ENCODE results near the gene MBP.

MBP gene

GRCh38 chr18:76953583-76954233 lies 178.9 kb downstream of the MBP start:
- no peaks in the 10 kb centered on the region for H3K9me3 ChIP-seq (ENCODE audit: low read length)
- no peaks in the 10 kb centered on the region for H3K79me2 ChIP-seq (ENCODE audit: insufficient read depth, low read length)
- no peak overlapping the region for H3K4me2 ChIP-seq (ENCODE audit: low read length)
- no peak overlapping the region for H3K9ac ChIP-seq (ENCODE audit: low read length)
- peaks cover 52% of the 10 kb centered on the region; the same call in 1 of the 2 replicates for H3K36me3 ChIP-seq (ENCODE audit: insufficient read depth, low read length)
- H2AFZ ChIP-seq (ENCODE audit: low read length), result no peak overlapping the region
- no peaks in the 10 kb centered on the region for H3K27me3 ChIP-seq (ENCODE audit: insufficient read depth, low read length)
- H3F3A ChIP-seq (ENCODE audit: insufficient read depth, low read length), result no peaks in the 10 kb centered on the region
- H4K20me1 ChIP-seq (ENCODE audit: insufficient read depth, low read length), result no peaks in the 10 kb centered on the region
- H3K4me3 ChIP-seq (ENCODE audit: low read depth, low read length, poor library complexity, severe bottlenecking), result no peak overlapping the region
- peaks cover 7% of the 10 kb centered on the region for H3K4me1 ChIP-seq (ENCODE audit: insufficient read depth, low read length, severe bottlenecking)
- no peaks in the 10 kb centered on the region for H3K9me2 ChIP-seq (ENCODE audit: low read depth, low read length)
- no peak overlapping the region for H3K27ac ChIP-seq (ENCODE audit: low read depth, low read length, poor library complexity, severe bottlenecking)
- no peak for TF ChIP-seq CTCF (IDR thresholded peaks at IDR 0.05; ENCODE audit: low read length)
- no peak for TF ChIP-seq EZH2 (IDR thresholded peaks at IDR 0.05; ENCODE audit: borderline replicate concordance, low read length)

DNA sequence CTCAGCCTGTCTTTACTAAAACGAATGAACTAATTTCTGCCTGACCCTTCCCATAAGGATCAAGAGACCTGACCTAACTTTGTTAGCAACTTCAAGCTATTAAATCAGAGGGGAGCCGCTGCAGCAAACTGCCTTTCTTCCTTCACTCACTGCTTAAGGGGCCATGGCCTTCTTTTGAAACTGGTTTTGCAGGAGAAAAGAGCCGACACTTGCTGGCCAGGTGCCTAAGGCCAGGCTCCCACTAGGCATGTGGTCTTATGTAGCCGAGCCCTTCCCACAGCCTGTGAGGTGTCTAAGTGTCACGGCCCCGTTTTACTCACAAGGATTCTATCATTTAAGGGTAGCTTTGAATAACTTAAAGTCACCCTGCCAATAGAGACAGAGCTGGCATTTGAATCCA lies 179.4 kb downstream of the MBP start:
- no peak overlapping the region for H3K4me2 ChIP-seq (ENCODE audit: low read length)
- H4K20me1 ChIP-seq (ENCODE audit: insufficient read depth, low read length), result no peaks in the 10 kb centered on the region
- TF ChIP-seq EZH2 (IDR thresholded peaks at IDR 0.05; ENCODE audit: borderline replicate concordance, low read length) (no peak), CTCF (IDR thresholded peaks at IDR 0.05; ENCODE audit: low read length) (no peak)
- H3K36me3 ChIP-seq (ENCODE audit: insufficient read depth, low read length), result peaks cover 55% of the 10 kb centered on the region; the same call in 1 of the 2 replicates
- no peaks in the 10 kb centered on the region for H3K9me2 ChIP-seq (ENCODE audit: low read depth, low read length)
- peaks cover 7% of the 10 kb centered on the region for H3K4me1 ChIP-seq (ENCODE audit: insufficient read depth, low read length, severe bottlenecking)
- no peak overlapping the region for H2AFZ ChIP-seq (ENCODE audit: low read length)
- H3K4me3 ChIP-seq (ENCODE audit: low read depth, low read length, poor library complexity, severe bottlenecking), result no peak overlapping the region
- no peaks in the 10 kb centered on the region for H3F3A ChIP-seq (ENCODE audit: insufficient read depth, low read length)
- H3K9me3 ChIP-seq (ENCODE audit: low read length), result no peaks in the 10 kb centered on the region
- no peaks in the 10 kb centered on the region for H3K27me3 ChIP-seq (ENCODE audit: insufficient read depth, low read length)
- no peak overlapping the region for H3K9ac ChIP-seq (ENCODE audit: low read length)
- H3K79me2 ChIP-seq (ENCODE audit: insufficient read depth, low read length), result no peaks in the 10 kb centered on the region
- no peak overlapping the region for H3K27ac ChIP-seq (ENCODE audit: low read depth, low read length, poor library complexity, severe bottlenecking)

- no peak overlapping the region for H3K27ac ChIP-seq (ENCODE audit: low read depth, low read length, poor library complexity, severe bottlenecking)
- H3K4me1 ChIP-seq (ENCODE audit: insufficient read depth, low read length, severe bottlenecking), result peaks cover 7% of the 10 kb centered on the region
- no peak overlapping the region for H3K4me3 ChIP-seq (ENCODE audit: low read depth, low read length, poor library complexity, severe bottlenecking)
- no peak overlapping the region for H2AFZ ChIP-seq (ENCODE audit: low read length)
- H3K36me3 ChIP-seq (ENCODE audit: insufficient read depth, low read length), result peaks cover 57% of the 10 kb centered on the region; the same call in 1 of the 2 replicates
- H3K4me2 ChIP-seq (ENCODE audit: low read length), result no peak overlapping the region
- H3K9me2 ChIP-seq (ENCODE audit: low read depth, low read length), result no peaks in the 10 kb centered on the region
- no peak overlapping the region for H3K9ac ChIP-seq (ENCODE audit: low read length)
- H3K79me2 ChIP-seq (ENCODE audit: insufficient read depth, low read length), result no peaks in the 10 kb centered on the region
- no peaks in the 10 kb centered on the region for H3K9me3 ChIP-seq (ENCODE audit: low read length)
- no peaks in the 10 kb centered on the region for H3F3A ChIP-seq (ENCODE audit: insufficient read depth, low read length)
- TF ChIP-seq CTCF (IDR thresholded peaks at IDR 0.05; ENCODE audit: low read length) (no peak), EZH2 (IDR thresholded peaks at IDR 0.05; ENCODE audit: borderline replicate concordance, low read length) (no peak)
- no peaks in the 10 kb centered on the region for H4K20me1 ChIP-seq (ENCODE audit: insufficient read depth, low read length)
- no peaks in the 10 kb centered on the region for H3K27me3 ChIP-seq (ENCODE audit: insufficient read depth, low read length)
Measured at GRCh38 chr18:76952747-76953146, 179.8 kb downstream of the MBP start.
